H1 (cell line): ENCODE data around the gene ZNF804B. TPM values are rescaled to one million over a fixed set of nuclear protein-coding genes. Genes with fewer than 3 reads are reported as not detected.

Experiments
- CHD7 ChIP-seq: fragments of 300-600 bp; sonication (generic); IDR thresholded peaks from 2 replicates; pipeline ENCODE4 v1.7.1; 2012; ENCODE audit warnings: low read length, moderate library complexity, mild to moderate bottlenecking, inconsistent platforms; ENCODE audit not compliant: insufficient replicate concordance
- polyA plus RNA-seq, 7 experiments: library from polyadenylated mRNA; depleted of rRNA in 3 of 7; stranded (reverse) in 5 of 7; unstranded in 2 of 7; fragments of >200 nt in 5 of 7; fragments of 200-250 nt in 2 of 7; gene quantifications; 1 replicate in 5 of 7; 2 replicates in 1 of 7; 4 replicates in 1 of 7; pipeline versions ENCODE4 v1.2.1 to v1.2.3, GENCODE V29; 2011 to 2013; ENCODE audit warnings: missing spikeins in 2 of 7, mixed read lengths in 2 of 7
- total RNA-seq: library from RNA; stranded (reverse); fragmentation: NEBNext Ultra II Directional; extraction: Animal tissue kit (Norgen Biotek cat#: 25700); gene quantifications from 2 replicates; pipeline ENCODE4 v1.2.1, GENCODE V29; 2021

ZNF804B gene
- total and polyA plus RNA-seq, 2 of the 8 experiments (the other 6 are each of a cell fraction or from before 2014, with no cell fraction given): not detected

- TF ChIP-seq CHD7: no peak
Measured at GRCh38 chr7:89357121-89357520, 597.6 kb downstream of the ZNF804B start (continued).
